Testis (tissue), 2 donors: ENCODE data around the gene ROR2.

Experiments used
- CTCF ChIP-seq, 3 experiments: fragments of 450-650 bp in 2 of 3; fragments of 200-600 bp in 1 of 3; sonication (generic) in 1 of 3; IDR thresholded peaks; one replicate each; pipeline ENCODE4 v1.5.1; 2016 to 2019; ENCODE audit warnings: antibody characterized with exemption in 3 of 3, mild to moderate bottlenecking in 2 of 3, moderate library complexity in 1 of 3
- POLR2A ChIP-seq: fragments of 450-650 bp; IDR thresholded peaks from one replicate; pipeline ENCODE4 v1.6.1; 2017; ENCODE audit warnings: antibody characterized with exemption, mild to moderate bottlenecking, moderate library complexity

DNA sequence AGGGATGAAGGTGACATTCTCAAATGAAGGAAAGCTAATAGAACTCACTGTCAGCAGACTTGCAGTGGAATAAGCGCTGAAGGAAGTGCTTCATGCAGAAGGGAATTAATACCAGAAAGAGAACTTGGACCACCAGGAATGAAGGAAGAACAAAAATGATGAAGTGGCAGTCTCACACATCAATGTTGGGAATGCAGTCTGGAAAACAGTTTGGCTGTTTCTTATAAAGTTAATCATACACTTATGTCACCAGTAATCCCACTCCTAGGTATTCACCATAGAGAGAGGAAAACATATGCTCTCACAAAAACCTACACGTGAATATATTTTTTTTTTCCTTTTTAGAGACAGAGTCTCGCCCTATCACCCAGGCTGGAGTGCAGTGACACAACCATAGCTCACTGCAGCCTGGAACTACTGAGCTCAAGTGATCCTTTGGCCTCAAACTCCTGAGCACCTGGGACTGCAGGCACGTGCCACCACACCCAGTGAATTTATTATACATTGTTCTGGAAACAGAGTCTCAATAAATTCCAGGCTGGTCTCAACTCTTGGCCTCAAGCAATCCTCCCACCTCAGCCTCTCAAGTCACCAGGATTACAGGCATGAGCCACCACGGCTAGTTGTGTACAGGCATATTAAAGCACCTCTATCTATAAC, 81.2 kb downstream of the ROR2 start:
- no peak for TF ChIP-seq CTCF (IDR thresholded peaks at IDR 0.05)
- TF ChIP-seq POLR2A = no peak
